ENCODE data around the gene KIF16B. TPM values are rescaled to one million over a fixed set of nuclear protein-coding genes. Genes with fewer than 3 reads are reported as not detected.

KIF16B gene
- total and polyA plus RNA-seq, 2 of the 13 experiments (the other 11 are each of a cell fraction or from before 2014, with no cell fraction given): 6.9 to 18.0 TPM

DNA sequence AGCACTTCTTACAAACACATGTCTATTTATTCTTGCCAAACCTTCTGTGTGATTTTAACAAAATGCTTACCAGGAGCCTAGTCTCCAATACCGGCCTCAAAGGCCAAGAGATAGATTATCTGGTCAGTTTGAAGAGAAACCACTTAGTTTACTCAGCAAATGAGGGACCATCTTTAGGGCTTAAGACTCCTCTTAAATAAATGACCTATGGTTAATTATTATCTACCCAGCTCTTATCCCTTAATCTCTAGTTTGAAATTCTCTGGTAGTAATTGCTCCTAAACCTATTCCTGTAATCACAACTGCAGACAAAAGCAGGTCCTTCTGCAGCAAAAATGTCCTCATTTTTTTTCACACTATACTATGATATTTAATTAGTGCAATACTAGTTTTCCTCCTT is 301.8 kb downstream of the KIF16B start (continued):
- TF ChIP-seq EP300 (IDR thresholded peaks at IDR 0.05; ENCODE audit: low read depth in 2 of 2, low read length in 2 of 2): no peak
- no peak for TF ChIP-seq EP300 (CRISPR knock-in tag; IDR thresholded peaks at IDR 0.05; ENCODE audit: borderline replicate concordance)
- 0 out of 2 replicates have a peak, but pooled peaks have one; percentile 13 for TF ChIP-seq TCF7 (IDR thresholded peaks at IDR 0.05; ENCODE audit: low read depth)
- TF ChIP-seq RAD21 (CRISPR knock-in tag; IDR thresholded peaks at IDR 0.05): no peak
- TF ChIP-seq ZNF543 (CRISPR knock-in tag; IDR thresholded peaks at IDR 0.05): no peak
- TF ChIP-seq HNF1A (IDR thresholded peaks at IDR 0.05; ENCODE audit: low read depth): peak; percentile 73; the same call in 1 of the 2 replicates
- TF ChIP-seq HNF1A (CRISPR knock-in tag; IDR thresholded peaks at IDR 0.05; ENCODE audit: borderline replicate concordance): peak; percentile 60; the same call in 1 of the 2 replicates
- TF ChIP-seq KLF12 (CRISPR knock-in tag; IDR thresholded peaks at IDR 0.05; ENCODE audit: borderline replicate concordance): no peak
- no peak for TF ChIP-seq NR2F1 (CRISPR knock-in tag; IDR thresholded peaks at IDR 0.05)
- TF ChIP-seq, protein P1, sequence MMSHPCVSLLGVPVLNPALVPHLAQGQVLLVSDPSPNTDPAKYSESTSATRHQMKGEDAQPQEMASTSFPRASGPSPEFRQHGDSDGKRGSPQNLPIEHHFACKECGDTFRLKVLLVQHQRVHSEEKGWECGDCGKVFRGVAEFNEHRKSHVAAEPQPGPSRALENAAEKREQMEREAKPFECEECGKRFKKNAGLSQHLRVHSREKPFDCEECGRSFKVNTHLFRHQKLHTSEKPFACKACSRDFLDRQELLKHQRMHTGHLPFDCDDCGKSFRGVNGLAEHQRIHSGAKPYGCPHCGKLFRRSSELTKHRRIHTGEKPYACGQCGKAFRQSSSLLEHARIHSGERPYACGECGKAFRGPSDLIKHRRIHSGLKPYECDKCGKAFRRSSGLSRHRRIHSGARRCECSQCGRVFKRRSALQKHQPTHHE (CRISPR knock-in tag; IDR thresholded peaks at IDR 0.05; ENCODE audit: borderline replicate concordance): no peak
- TF ChIP-seq EEA1 (CRISPR knock-in tag; IDR thresholded peaks at IDR 0.05; ENCODE audit: borderline replicate concordance): no peak
- TF ChIP-seq, protein P2, sequence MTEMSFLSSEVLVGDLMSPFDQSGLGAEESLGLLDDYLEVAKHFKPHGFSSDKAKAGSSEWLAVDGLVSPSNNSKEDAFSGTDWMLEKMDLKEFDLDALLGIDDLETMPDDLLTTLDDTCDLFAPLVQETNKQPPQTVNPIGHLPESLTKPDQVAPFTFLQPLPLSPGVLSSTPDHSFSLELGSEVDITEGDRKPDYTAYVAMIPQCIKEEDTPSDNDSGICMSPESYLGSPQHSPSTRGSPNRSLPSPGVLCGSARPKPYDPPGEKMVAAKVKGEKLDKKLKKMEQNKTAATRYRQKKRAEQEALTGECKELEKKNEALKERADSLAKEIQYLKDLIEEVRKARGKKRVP (CRISPR knock-in tag; IDR thresholded peaks at IDR 0.05): no peak
- TF ChIP-seq KDM6A (CRISPR knock-in tag; IDR thresholded peaks at IDR 0.05; ENCODE audit: low read depth): no peak
- no peak for TF ChIP-seq ZBTB20 (CRISPR knock-in tag; IDR thresholded peaks at IDR 0.05; ENCODE audit: borderline replicate concordance, low read depth)
